Naive thymus-derived CD4-positive, alpha-beta T cell (primary cell): ENCODE results near the gene NCBP3. TPM values are rescaled to one million over a fixed set of nuclear protein-coding genes. Genes with fewer than 3 reads are reported as not detected.

ENCODE experiments used
- ATAC-seq: fragments of 150-1000 bp; cut with Tn5 transposase; 2 replicates; pipeline ENCODE4 v1.10.0; 2021; ENCODE audit warnings: mild to moderate bottlenecking, moderate library complexity
- CTCF ChIA-PET: fragments of 350-600 bp; sonication (Branson Sonifier 250); formaldehyde crosslinking; loops from one replicate; lab custom pipeline; 2021; ENCODE audit warnings: antibody characterized with exemption; lab: Charles Lee
- POLR2A ChIA-PET: fragments of 350-600 bp; sonication (Branson Sonifier 250); formaldehyde crosslinking; loops from one replicate; lab custom pipeline; 2021; ENCODE audit warnings: antibody characterized with exemption, inconsistent platforms; lab: Charles Lee
- DNase-seq, 9 donors: peaks; one replicate each; pipeline versions ENCODE4 v3.0.0 to v3.0.0-alpha.2; 2020 to 2022; ENCODE audit warnings: mixed read lengths in 1 of 9
- H3K27ac ChIP-seq: one replicate; pipeline ENCODE4 v1.7.0; 2013; ENCODE audit warnings: mild to moderate bottlenecking, low read depth, low read length, moderate library complexity
- H3K27me3 ChIP-seq, 2 donors: one replicate each; pipeline ENCODE4 v1.7.0; 2013; ENCODE audit warnings: low read length in 2 of 2, mild to moderate bottlenecking in 2 of 2, moderate library complexity in 2 of 2; ENCODE audit not compliant: control insufficient read depth in 2 of 2, insufficient read depth in 2 of 2
- H3K36me3 ChIP-seq, 3 experiments: 1 replicate in 2 of 3; 2 replicates in 1 of 3; pipeline ENCODE4 v1.7.0; 2013; ENCODE audit warnings: low read length in 3 of 3, mild to moderate bottlenecking in 3 of 3, moderate library complexity in 1 of 3; ENCODE audit not compliant: insufficient read depth in 3 of 3, control insufficient read depth in 2 of 3
- H3K4me1 ChIP-seq, 2 donors: one replicate each; pipeline ENCODE4 v1.7.0; 2013; ENCODE audit warnings: low read length in 2 of 2, mild to moderate bottlenecking in 2 of 2, moderate library complexity in 1 of 2; ENCODE audit not compliant: control insufficient read depth in 2 of 2, insufficient read depth in 2 of 2
- H3K4me3 ChIP-seq: 2 replicates; pipeline ENCODE4 v1.7.0; 2013; ENCODE audit warnings: mild to moderate bottlenecking, low read length
- H3K9me3 ChIP-seq, 3 experiments: 1 replicate in 2 of 3; 2 replicates in 1 of 3; pipeline ENCODE4 v1.7.0; 2013; ENCODE audit warnings: low read length in 3 of 3; ENCODE audit not compliant: control insufficient read depth in 2 of 3
- H3K27ac Mint-ChIP-seq, 9 donors: one replicate each; pipeline ENCODE4 v1.8.0; 2020 to 2022; ENCODE audit warnings: mixed read lengths in 9 of 9, mild to moderate bottlenecking in 8 of 9, moderate library complexity in 5 of 9, inconsistent platforms in 2 of 9
- H3K27me3 Mint-ChIP-seq, 5 donors: one replicate each; pipeline ENCODE4 v1.8.0; 2021 to 2022; ENCODE audit warnings: mixed read lengths in 5 of 5, mild to moderate bottlenecking in 1 of 5
- H3K36me3 Mint-ChIP-seq, 5 donors: one replicate each; pipeline ENCODE4 v1.8.0; 2020 to 2022; ENCODE audit warnings: mixed read lengths in 5 of 5, mild to moderate bottlenecking in 3 of 5, inconsistent platforms in 1 of 5
- H3K4me1 Mint-ChIP-seq, 7 donors: one replicate each; pipeline ENCODE4 v1.8.0; 2020 to 2022; ENCODE audit warnings: mixed read lengths in 7 of 7, mild to moderate bottlenecking in 3 of 7, inconsistent platforms in 1 of 7
- H3K4me3 Mint-ChIP-seq, 10 donors: one replicate each; pipeline ENCODE4 v1.8.0; 2020 to 2022; ENCODE audit warnings: mild to moderate bottlenecking in 10 of 10, mixed read lengths in 10 of 10, moderate library complexity in 6 of 10, inconsistent platforms in 2 of 10
- H3K9me3 Mint-ChIP-seq, 11 donors: one replicate each; pipeline ENCODE4 v1.8.0; 2020 to 2022; ENCODE audit warnings: mixed read lengths in 11 of 11, mild to moderate bottlenecking in 4 of 11, inconsistent platforms in 1 of 11, moderate library complexity in 1 of 11
- intact Hi-C, 2 donors: fragments of 100-400 bp; cut with micrococcal nuclease; formaldehyde crosslinking; loops; one replicate each; pipeline ENCODE4 v1.15.1; 2023
- polyA plus RNA-seq, 2 donors: library from polyadenylated mRNA; unstranded; fragments of 300-500 nt; fragmentation: Illumina TruSeq; gene quantifications; one replicate each; pipeline ENCODE4 v1.2.3, GENCODE V29; 2021
- total RNA-seq, 6 experiments: library from RNA in 5 of 6; stranded (reverse) in 5 of 6; gene quantifications; 1 replicate in 5 of 6; 2 replicates in 1 of 6; pipeline ENCODE4 v1.2.3 and lab custom pipeline; 2021 to 2026

Gene NCBP3
- total and polyA plus RNA-seq, 7 experiments from 2014 or later = 7.8 to 49.4 (median 41.5) TPM

GRCh38 chr17:3826191-3826590 lies 19.9 kb downstream of the NCBP3 start:
- peaks cover 14 to 80% (median 18%) of the 10 kb centered on the region in 3 experiments for H3K36me3 ChIP-seq
- ChIA-PET POLR2A (interaction anchor here (3.5 kb wide), 1 partner anchor 88 kb away, joined by 15 read pairs; no protein-coding TSS in a partner anchor), CTCF (interaction anchor here (1.0 to 6.6 kb wide), 4 partner anchors 15 to 144 kb away, joined by 4 to 154 read pairs (median 6); no protein-coding TSS in a partner anchor)
- Mint-ChIP-seq H3K4me3 (no peak overlapping the region), H3K36me3 (peaks cover 9 to 62% (median 22%) of the 10 kb centered on the region in 5 donors), H3K27me3 (no peaks in the 10 kb centered on the region), H3K9me3 (peaks cover 0 to 2% (median 0%) of the 10 kb centered on the region in 11 donors), H3K27ac (no peak overlapping the region), H3K4me1 (peaks cover 0 to 19% (median 4%) of the 10 kb centered on the region in 7 donors)
- H3K4me1 ChIP-seq = no peaks in the 10 kb centered on the region
- H3K27ac ChIP-seq = no peak overlapping the region
- H3K9me3 ChIP-seq = no peaks in the 10 kb centered on the region
- intact Hi-C loops = loop anchor here (2.0 kb wide), 1 partner anchor 143 kb away; no protein-coding TSS in a partner anchor
- H3K4me3 ChIP-seq = no peak overlapping the region
- no peak for DNase-seq
- no peaks in the 10 kb centered on the region for H3K27me3 ChIP-seq
- no peak for ATAC-seq

GRCh38 chr17:3821101-3821500 lies 24.9 kb downstream of the NCBP3 start:
- ATAC-seq (no peak), DNase-seq (no peak)
- Histone ChIP-seq H3K27ac (no peak overlapping the region), H3K4me3 (no peak overlapping the region), H3K36me3 (peaks cover 14 to 80% (median 22%) of the 10 kb centered on the region in 3 experiments), H3K27me3 (no peaks in the 10 kb centered on the region), H3K9me3 (no peaks in the 10 kb centered on the region), H3K4me1 (no peaks in the 10 kb centered on the region)
- POLR2A ChIA-PET = interaction anchor here (1.0 kb wide), 1 partner anchor 84 kb away, joined by 6 read pairs; no protein-coding TSS in a partner anchor
- Mint-ChIP-seq H3K4me1 (peaks cover 0 to 7% (median 0%) of the 10 kb centered on the region in 7 donors), H3K27ac (no peak overlapping the region), H3K4me3 (no peak overlapping the region), H3K27me3 (no peaks in the 10 kb centered on the region), H3K9me3 (no peaks in the 10 kb centered on the region), H3K36me3 (peaks cover 8 to 62% (median 26%) of the 10 kb centered on the region in 5 donors)
- CTCF ChIA-PET = interaction anchor here (0.6 to 1.2 kb wide), 2 partner anchors 20 to 84 kb away, joined by 5 read pairs; no protein-coding TSS in a partner anchor
- intact Hi-C loops = no loop called here

- no peaks in the 10 kb centered on the region for H3K9me3 ChIP-seq
- H3K27ac Mint-ChIP-seq = peak overlapping the region in 2 of 9 donors; percentile 9 to 58
- peaks cover 7 to 55% (median 31%) of the 10 kb centered on the region in 5 donors for H3K36me3 Mint-ChIP-seq
- DNase-seq (no peak), ATAC-seq (no peak)
- POLR2A ChIA-PET = no interaction called here
- CTCF ChIA-PET = no interaction called here
- H3K4me3 Mint-ChIP-seq = no peak overlapping the region
- no peaks in the 10 kb centered on the region for H3K4me1 ChIP-seq
- peaks cover 0 to 5% (median 0%) of the 10 kb centered on the region in 7 donors for H3K4me1 Mint-ChIP-seq
- no peaks in the 10 kb centered on the region for H3K27me3 Mint-ChIP-seq
- intact Hi-C loops = no loop called here
- H3K9me3 Mint-ChIP-seq = no peaks in the 10 kb centered on the region
- H3K27me3 ChIP-seq = no peaks in the 10 kb centered on the region
- H3K36me3 ChIP-seq = peaks cover 18 to 81% (median 25%) of the 10 kb centered on the region in 3 experiments
- H3K27ac ChIP-seq = no peak overlapping the region
- no peak overlapping the region for H3K4me3 ChIP-seq
Measured at GRCh38 chr17:3818786-3819185, 27.3 kb downstream of the NCBP3 start.

DNA sequence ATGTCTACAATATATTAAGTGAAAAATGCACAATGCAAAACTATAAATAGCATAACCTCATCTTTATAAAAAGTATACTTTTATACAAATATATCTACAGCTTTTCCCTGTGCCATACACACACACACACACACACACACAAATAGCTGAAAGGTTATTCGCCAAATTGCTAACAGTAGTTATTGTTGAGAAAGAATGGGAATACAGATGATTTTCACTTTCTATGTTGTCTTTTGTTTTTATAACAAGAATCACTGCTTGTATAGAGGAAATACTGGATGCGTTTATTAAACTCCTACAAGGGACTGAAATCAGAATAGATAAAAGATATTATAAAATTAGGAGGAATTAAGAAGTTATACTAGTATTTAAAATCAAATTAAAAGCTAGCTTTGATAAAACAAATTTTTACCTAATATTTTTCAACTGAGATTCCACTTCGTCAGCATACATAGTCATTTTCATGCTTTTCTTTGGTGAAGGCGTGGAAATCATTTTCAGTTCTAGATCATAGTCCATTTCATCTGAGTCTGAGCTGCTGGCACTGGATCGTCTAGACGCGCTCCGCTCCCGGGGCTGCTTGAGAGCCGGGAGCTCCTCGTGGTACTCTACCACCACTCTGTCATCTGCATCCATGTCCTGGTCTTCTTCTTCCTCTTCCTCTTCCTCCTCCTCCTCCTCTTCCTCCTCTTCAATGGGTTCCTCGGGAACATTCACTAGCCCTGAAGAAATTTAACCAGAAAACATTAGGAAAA lies 28.0 kb downstream of the NCBP3 start:
- H3K4me1 Mint-ChIP-seq = peaks cover 0 to 5% (median 0%) of the 10 kb centered on the region in 7 donors
- ATAC-seq = no peak
- no peaks in the 10 kb centered on the region for H3K9me3 ChIP-seq
- H3K36me3 ChIP-seq = peaks cover 18 to 81% (median 25%) of the 10 kb centered on the region in 3 experiments
- intact Hi-C loops = no loop called here
- no peaks in the 10 kb centered on the region for H3K27me3 ChIP-seq
- H3K27ac Mint-ChIP-seq = peak overlapping the region in 2 of 9 donors; percentile 9 to 58
- H3K9me3 Mint-ChIP-seq = no peaks in the 10 kb centered on the region
- no peaks in the 10 kb centered on the region for H3K4me1 ChIP-seq
- CTCF ChIA-PET = interaction anchor here (1.4 kb wide), 1 partner anchor 10 kb away, joined by 5 read pairs; no protein-coding TSS in a partner anchor
- DNase-seq = no peak
- H3K4me3 Mint-ChIP-seq = no peak overlapping the region
- POLR2A ChIA-PET = no interaction called here
- no peak overlapping the region for H3K4me3 ChIP-seq
- no peak overlapping the region for H3K27ac ChIP-seq
- H3K36me3 Mint-ChIP-seq = peaks cover 4 to 55% (median 29%) of the 10 kb centered on the region in 5 donors
- H3K27me3 Mint-ChIP-seq = no peaks in the 10 kb centered on the region

DNA sequence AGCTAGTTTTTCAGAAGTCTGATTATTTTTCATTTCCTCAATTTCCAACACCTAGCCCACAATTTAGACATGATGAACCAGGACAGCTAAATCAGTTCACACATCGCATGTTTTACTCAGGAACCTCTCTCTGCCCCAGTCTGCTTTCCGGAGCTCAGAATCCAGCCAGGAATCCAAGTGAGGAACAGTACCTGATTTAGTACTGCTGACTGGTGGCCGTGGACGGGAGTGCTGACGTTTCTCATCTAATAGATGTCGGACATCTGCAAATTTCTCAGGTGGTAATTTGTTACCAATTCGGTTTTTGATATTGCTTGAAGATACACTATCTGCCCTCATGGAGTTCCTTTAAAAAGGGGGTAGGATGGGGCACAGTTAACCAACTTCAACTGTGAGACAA lies 30.1 kb downstream of the NCBP3 start:
- DNase-seq (no peak), ATAC-seq (no peak)
- no peak overlapping the region for H3K4me3 ChIP-seq
- ChIA-PET POLR2A (no interaction called here), CTCF (no interaction called here)
- no peaks in the 10 kb centered on the region for H3K4me1 ChIP-seq
- Mint-ChIP-seq H3K27ac (peak overlapping the region in 1 of 9 donors; percentile 22), H3K9me3 (no peaks in the 10 kb centered on the region), H3K27me3 (no peaks in the 10 kb centered on the region), H3K4me3 (no peak overlapping the region), H3K4me1 (no peaks in the 10 kb centered on the region), H3K36me3 (peaks cover 8 to 53% (median 22%) of the 10 kb centered on the region in 5 donors)
- intact Hi-C loops = no loop called here
- H3K27me3 ChIP-seq = no peaks in the 10 kb centered on the region
- no peak overlapping the region for H3K27ac ChIP-seq
- H3K9me3 ChIP-seq = no peaks in the 10 kb centered on the region
- H3K36me3 ChIP-seq = peaks cover 9 to 81% (median 21%) of the 10 kb centered on the region in 3 experiments

- POLR2A ChIA-PET = no interaction called here
- no peaks in the 10 kb centered on the region for H3K9me3 Mint-ChIP-seq
- Histone ChIP-seq H3K4me1 (no peaks in the 10 kb centered on the region), H3K27me3 (no peaks in the 10 kb centered on the region), H3K4me3 (no peak overlapping the region), H3K27ac (no peak overlapping the region), H3K9me3 (no peaks in the 10 kb centered on the region), H3K36me3 (peaks cover 9 to 87% (median 26%) of the 10 kb centered on the region in 3 experiments)
- no peak overlapping the region for H3K4me3 Mint-ChIP-seq
- no peak for DNase-seq
- CTCF ChIA-PET = interaction anchor here (0.7 kb wide), 1 partner anchor 169 kb away, joined by 3 read pairs; no protein-coding TSS in a partner anchor
- peaks cover 7 to 54% (median 22%) of the 10 kb centered on the region in 5 donors for H3K36me3 Mint-ChIP-seq
- no peak for ATAC-seq
- no peaks in the 10 kb centered on the region for H3K27me3 Mint-ChIP-seq
- H3K4me1 Mint-ChIP-seq = peaks cover 0 to under 1% (median 0%) of the 10 kb centered on the region in 7 donors
- intact Hi-C loops = no loop called here
- H3K27ac Mint-ChIP-seq = peak overlapping the region in 2 of 9 donors; percentile 43 to 54
Measured at GRCh38 chr17:3815122-3815521, 30.9 kb downstream of the NCBP3 start.
